ENCODE results near the gene CALU. TPM values are rescaled to one million over a fixed set of nuclear protein-coding genes. Genes with fewer than 3 reads are reported as not detected.

CALU gene
- total and polyA plus RNA-seq, 2 donors (not counting 1 experiment from before 2014, with no cell fraction given), result 5.1 to 11.2 TPM

DNA sequence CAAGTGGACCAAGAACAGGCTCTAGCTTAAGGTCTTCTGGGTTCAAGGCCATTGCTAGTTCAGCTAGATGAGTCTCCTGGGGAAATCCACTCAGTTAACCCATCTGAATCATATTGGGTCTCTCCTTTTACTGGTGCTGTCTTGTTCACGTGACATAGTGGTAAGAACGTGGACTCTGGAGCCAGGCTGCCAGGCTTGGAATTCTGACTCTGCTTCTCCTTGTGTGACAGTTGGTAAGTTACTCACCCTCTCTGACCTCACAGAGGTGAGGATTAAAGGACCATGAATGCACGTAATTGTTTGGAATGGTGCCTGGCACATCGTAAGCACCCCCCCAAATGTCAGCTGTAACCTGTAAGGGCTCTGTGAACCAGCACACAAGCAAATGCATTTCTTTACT lies 9.7 kb upstream of the CALU start:
- H3K36me3 ChIP-seq (replicated peaks in 1 of 2; ENCODE audit: control extremely low read depth in 1 of 2, control insufficient read depth in 1 of 2, extremely low read depth in 1 of 2, insufficient read depth in 2 of 2, low read length in 1 of 2), result no peaks in the 10 kb centered on the region
- no peak overlapping the region for H3K4me3 ChIP-seq (ENCODE audit: control extremely low read depth in 1 of 5, extremely low read depth in 1 of 5, insufficient read depth in 1 of 5, low read depth in 2 of 5, low read length in 4 of 5)
- ChIA-PET CTCF (no interaction called here), POLR2A (no interaction called here)
- no peak overlapping the region for H3K27ac ChIP-seq (ENCODE audit: low read length in 2 of 2)
- H3K4me1 ChIP-seq (ENCODE audit: control insufficient read depth in 2 of 2, insufficient read depth in 2 of 2, low read length in 2 of 2), result peaks cover 2 to 9% of the 10 kb centered on the region in 2 donors
- H3K9ac ChIP-seq (ENCODE audit: low read length), result no peak overlapping the region
- H3K4me1 Mint-ChIP-seq, result no peaks in the 10 kb centered on the region
- WGBS (ENCODE audit: insufficient coverage), result 94% methylated on average over 4 of the region's 4 CpGs
- H2AFZ ChIP-seq (ENCODE audit: insufficient read depth, low read depth, low read length, poor library complexity, severe bottlenecking), result no peak overlapping the region
- no peaks in the 10 kb centered on the region for H4K20me1 ChIP-seq (ENCODE audit: control insufficient read depth, insufficient read depth, low read length, poor library complexity, severe bottlenecking)
- no peaks in the 10 kb centered on the region for H3K79me2 ChIP-seq (ENCODE audit: control insufficient read depth, insufficient read depth, low read length)
- H3K9me3 ChIP-seq (ENCODE audit: control extremely low read depth in 1 of 3, control insufficient read depth in 2 of 3, insufficient read depth in 1 of 3, low read length in 2 of 3), result peaks cover 0 to 5% (median 0%) of the 10 kb centered on the region in 3 donors
- H3K4me2 ChIP-seq (replicated peaks; ENCODE audit: low read depth, low read length, poor library complexity, severe bottlenecking), result no peak overlapping the region
- intact Hi-C loops (cut with micrococcal nuclease), result no loop called here
- peaks cover 11% of the 10 kb centered on the region for H3K27me3 Mint-ChIP-seq
- H3K27ac Mint-ChIP-seq, result no peak overlapping the region
- peaks cover 0 to 7% (median 0%) of the 10 kb centered on the region in 4 experiments for H3K27me3 ChIP-seq (replicated peaks in 1 of 4; ENCODE audit: control extremely low read depth in 1 of 4, control insufficient read depth in 3 of 4, insufficient read depth in 4 of 4, low read length in 3 of 4)
- H3K4me3 Mint-ChIP-seq, result no peak overlapping the region
- DNase-seq (no peak), ATAC-seq (ENCODE audit: low read depth) (no peak)
- TF ChIP-seq, protein P1, sequence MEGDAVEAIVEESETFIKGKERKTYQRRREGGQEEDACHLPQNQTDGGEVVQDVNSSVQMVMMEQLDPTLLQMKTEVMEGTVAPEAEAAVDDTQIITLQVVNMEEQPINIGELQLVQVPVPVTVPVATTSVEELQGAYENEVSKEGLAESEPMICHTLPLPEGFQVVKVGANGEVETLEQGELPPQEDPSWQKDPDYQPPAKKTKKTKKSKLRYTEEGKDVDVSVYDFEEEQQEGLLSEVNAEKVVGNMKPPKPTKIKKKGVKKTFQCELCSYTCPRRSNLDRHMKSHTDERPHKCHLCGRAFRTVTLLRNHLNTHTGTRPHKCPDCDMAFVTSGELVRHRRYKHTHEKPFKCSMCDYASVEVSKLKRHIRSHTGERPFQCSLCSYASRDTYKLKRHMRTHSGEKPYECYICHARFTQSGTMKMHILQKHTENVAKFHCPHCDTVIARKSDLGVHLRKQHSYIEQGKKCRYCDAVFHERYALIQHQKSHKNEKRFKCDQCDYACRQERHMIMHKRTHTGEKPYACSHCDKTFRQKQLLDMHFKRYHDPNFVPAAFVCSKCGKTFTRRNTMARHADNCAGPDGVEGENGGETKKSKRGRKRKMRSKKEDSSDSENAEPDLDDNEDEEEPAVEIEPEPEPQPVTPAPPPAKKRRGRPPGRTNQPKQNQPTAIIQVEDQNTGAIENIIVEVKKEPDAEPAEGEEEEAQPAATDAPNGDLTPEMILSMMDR (IDR thresholded peaks at IDR 0.05), result no peak
- no peak for TF ChIP-seq EZH2 (IDR thresholded peaks at IDR 0.05; ENCODE audit: borderline replicate concordance, insufficient read depth, low read depth, low read length, poor library complexity, severe bottlenecking)
- H3K9me3 Mint-ChIP-seq (ENCODE audit: insufficient read depth), result no peaks in the 10 kb centered on the region

DNA sequence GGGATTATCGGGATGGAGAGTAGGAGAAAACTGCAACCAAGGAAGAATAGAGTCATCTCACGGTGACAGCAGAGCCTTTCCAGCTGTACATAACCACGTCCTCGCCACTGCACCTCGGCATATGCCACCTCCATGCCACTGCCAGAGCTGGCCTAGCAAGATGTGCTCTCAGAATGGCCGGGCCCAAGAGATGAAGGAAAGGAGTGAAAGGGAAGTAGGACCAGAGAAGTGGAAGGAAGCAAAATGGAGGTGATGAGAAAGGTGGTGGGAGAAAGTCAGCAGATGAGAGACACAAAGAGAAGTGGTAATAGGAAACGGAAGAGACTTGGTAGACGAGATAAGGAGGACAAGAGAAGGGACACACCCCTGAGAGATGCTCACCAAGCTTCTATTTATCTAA lies 8.0 kb upstream of the CALU start:
- no peak overlapping the region for H2AFZ ChIP-seq (ENCODE audit: insufficient read depth, low read depth, low read length, poor library complexity, severe bottlenecking)
- no peak overlapping the region for H3K27ac Mint-ChIP-seq
- intact Hi-C loops (cut with micrococcal nuclease), result loop anchor here (10.0 kb wide), 1 partner anchor 276 kb away; the partner anchor contains the start of gene HILPDA
- no peak overlapping the region for H3K4me2 ChIP-seq (replicated peaks; ENCODE audit: low read depth, low read length, poor library complexity, severe bottlenecking)
- peaks cover 19 to 20% of the 10 kb centered on the region in 2 donors for H3K4me1 ChIP-seq (ENCODE audit: control insufficient read depth in 2 of 2, insufficient read depth in 2 of 2, low read length in 2 of 2)
- ATAC-seq (ENCODE audit: low read depth) (no peak), DNase-seq (no peak)
- H3K27ac ChIP-seq (ENCODE audit: low read length in 2 of 2), result no peak overlapping the region
- no peaks in the 10 kb centered on the region for H3K36me3 ChIP-seq (replicated peaks in 1 of 2; ENCODE audit: control extremely low read depth in 1 of 2, control insufficient read depth in 1 of 2, extremely low read depth in 1 of 2, insufficient read depth in 2 of 2, low read length in 1 of 2)
- no peak overlapping the region for H3K4me3 Mint-ChIP-seq
- H3K27me3 Mint-ChIP-seq, result peaks cover 11% of the 10 kb centered on the region
- ChIA-PET POLR2A (no interaction called here), CTCF (no interaction called here)
- WGBS (ENCODE audit: insufficient coverage), result 76% methylated on average over 6 of the region's 8 CpGs
- H4K20me1 ChIP-seq (ENCODE audit: control insufficient read depth, insufficient read depth, low read length, poor library complexity, severe bottlenecking), result no peaks in the 10 kb centered on the region
- no peak for TF ChIP-seq EZH2 (IDR thresholded peaks at IDR 0.05; ENCODE audit: borderline replicate concordance, insufficient read depth, low read depth, low read length, poor library complexity, severe bottlenecking)
- TF ChIP-seq, protein P1 (IDR thresholded peaks at IDR 0.05), result no peak
- H3K4me1 Mint-ChIP-seq, result no peaks in the 10 kb centered on the region
- no peaks in the 10 kb centered on the region for H3K9me3 ChIP-seq (ENCODE audit: control extremely low read depth in 1 of 3, control insufficient read depth in 2 of 3, insufficient read depth in 1 of 3, low read length in 2 of 3)
- no peaks in the 10 kb centered on the region for H3K79me2 ChIP-seq (ENCODE audit: control insufficient read depth, insufficient read depth, low read length)
- H3K4me3 ChIP-seq (ENCODE audit: control extremely low read depth in 1 of 5, extremely low read depth in 1 of 5, insufficient read depth in 1 of 5, low read depth in 2 of 5, low read length in 4 of 5), result no peak overlapping the region
- no peak overlapping the region for H3K9ac ChIP-seq (ENCODE audit: low read length)
- no peaks in the 10 kb centered on the region for H3K9me3 Mint-ChIP-seq (ENCODE audit: insufficient read depth)
- peaks cover 0 to 7% (median 0%) of the 10 kb centered on the region in 4 experiments for H3K27me3 ChIP-seq (replicated peaks in 1 of 4; ENCODE audit: control extremely low read depth in 1 of 4, control insufficient read depth in 3 of 4, insufficient read depth in 4 of 4, low read length in 3 of 4)

Data from B cell (primary cell).